Suprapubic skin (tissue), 4 donors: ENCODE measurements around the gene OR2A25. TPM values are rescaled to one million over a fixed set of nuclear protein-coding genes. Genes with fewer than 3 reads are reported as not detected.

Source experiments
- DNase-seq, 2 donors: peaks; one replicate each; pipeline ENCODE4 v3.0.0-alpha.2; 2019; ENCODE audit warnings: low spot score in 2 of 2
- H3K27ac ChIP-seq: fragments of 200-600 bp; sonication (generic); one replicate; pipeline ENCODE4 v1.5.1; 2019
- H3K27me3 ChIP-seq: fragments of 200-600 bp; sonication (generic); one replicate; pipeline ENCODE4 v1.5.1; 2019
- H3K36me3 ChIP-seq: fragments of 200-600 bp; sonication (generic); one replicate; pipeline ENCODE4 v1.5.1; 2019
- H3K4me1 ChIP-seq: fragments of 200-600 bp; sonication (generic); one replicate; pipeline ENCODE4 v1.5.1; 2019
- H3K4me3 ChIP-seq: fragments of 200-600 bp; sonication (generic); one replicate; pipeline ENCODE4 v1.5.1; 2019; ENCODE audit warnings: mild to moderate bottlenecking
- H3K9me3 ChIP-seq: fragments of 200-600 bp; sonication (generic); one replicate; pipeline ENCODE4 v1.5.1; 2019
- EP300 ChIP-seq: sonication (generic); formaldehyde crosslinking; IDR thresholded peaks from one replicate; pipeline ENCODE4 v1.6.1; 2017; ENCODE audit warnings: antibody characterized with exemption
- POLR2A ChIP-seq, 2 donors: fragments of 450-650 bp; IDR thresholded peaks; one replicate each; pipeline ENCODE4 v1.6.1; 2017; ENCODE audit warnings: antibody characterized with exemption in 2 of 2, mild to moderate bottlenecking in 2 of 2, moderate library complexity in 2 of 2
- POLR2AphosphoS5 ChIP-seq, 3 donors: sonication (generic); formaldehyde crosslinking; IDR thresholded peaks; one replicate each; pipeline ENCODE4 v1.6.1; 2017; ENCODE audit warnings: antibody characterized with exemption in 3 of 3
- WGBS: methylation state at CpG from one replicate; pipeline ENCODE4 v1.1.5; 2018; 5-methylcytosine and 5-hydroxymethylcytosine counted together
- total RNA-seq, 4 donors: library from RNA; depleted of rRNA; stranded (reverse); fragments of >200 nt; gene quantifications; one replicate each; pipeline ENCODE4 v1.1.0, GENCODE V29; 2016
- TF ChIP-seq, protein P1 (sequence below), 2 donors: fragments of 200-600 bp in 1 of 2; fragments of 450-650 bp in 1 of 2; sonication (generic) in 1 of 2; IDR thresholded peaks; one replicate each; pipeline ENCODE4 v1.5.1; 2016 to 2019; ENCODE audit warnings: antibody characterized with exemption in 2 of 2, mild to moderate bottlenecking in 1 of 2, moderate library complexity in 1 of 2

The OR2A25 gene
- total RNA-seq, 4 donors from 2014 or later, result not detected

DNA sequence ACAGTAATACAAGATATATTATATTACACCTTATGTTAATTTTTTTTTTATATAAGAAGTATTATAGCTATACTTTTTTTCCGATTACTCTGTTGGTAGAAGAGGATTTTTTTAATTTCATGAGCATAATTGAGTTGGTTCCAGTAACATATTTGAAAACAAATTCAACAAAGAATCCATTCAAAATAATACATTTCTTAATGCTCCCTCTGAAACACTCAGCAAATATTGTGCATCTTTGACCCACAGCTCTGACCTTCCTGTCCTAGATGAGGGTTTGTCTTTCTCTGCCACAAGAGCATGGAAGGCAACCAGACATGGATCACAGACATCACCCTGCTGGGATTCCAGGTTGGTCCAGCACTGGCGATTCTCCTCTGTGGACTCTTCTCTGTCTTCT lies 39.7 kb downstream of the OR2A25 start, which contains the start of gene OR2A2:
Gene OR2A2 (plus strand): TSS at position 301 of the 400 bp plus-strand sequence. CDS start 0 bp downstream, at position 301.
- TF ChIP-seq POLR2A (IDR thresholded peaks at IDR 0.05), result no peak
- no peak for TF ChIP-seq EP300
- TF ChIP-seq, protein P1, sequence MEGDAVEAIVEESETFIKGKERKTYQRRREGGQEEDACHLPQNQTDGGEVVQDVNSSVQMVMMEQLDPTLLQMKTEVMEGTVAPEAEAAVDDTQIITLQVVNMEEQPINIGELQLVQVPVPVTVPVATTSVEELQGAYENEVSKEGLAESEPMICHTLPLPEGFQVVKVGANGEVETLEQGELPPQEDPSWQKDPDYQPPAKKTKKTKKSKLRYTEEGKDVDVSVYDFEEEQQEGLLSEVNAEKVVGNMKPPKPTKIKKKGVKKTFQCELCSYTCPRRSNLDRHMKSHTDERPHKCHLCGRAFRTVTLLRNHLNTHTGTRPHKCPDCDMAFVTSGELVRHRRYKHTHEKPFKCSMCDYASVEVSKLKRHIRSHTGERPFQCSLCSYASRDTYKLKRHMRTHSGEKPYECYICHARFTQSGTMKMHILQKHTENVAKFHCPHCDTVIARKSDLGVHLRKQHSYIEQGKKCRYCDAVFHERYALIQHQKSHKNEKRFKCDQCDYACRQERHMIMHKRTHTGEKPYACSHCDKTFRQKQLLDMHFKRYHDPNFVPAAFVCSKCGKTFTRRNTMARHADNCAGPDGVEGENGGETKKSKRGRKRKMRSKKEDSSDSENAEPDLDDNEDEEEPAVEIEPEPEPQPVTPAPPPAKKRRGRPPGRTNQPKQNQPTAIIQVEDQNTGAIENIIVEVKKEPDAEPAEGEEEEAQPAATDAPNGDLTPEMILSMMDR (IDR thresholded peaks at IDR 0.05), result no peak
- TF ChIP-seq POLR2AphosphoS5 (IDR thresholded peaks at IDR 0.05), result no peak
- 88% methylated on average over 2 of the region's 2 CpGs for WGBS
- no peak within 1 kb of the TSS for H3K4me3 ChIP-seq

DNA sequence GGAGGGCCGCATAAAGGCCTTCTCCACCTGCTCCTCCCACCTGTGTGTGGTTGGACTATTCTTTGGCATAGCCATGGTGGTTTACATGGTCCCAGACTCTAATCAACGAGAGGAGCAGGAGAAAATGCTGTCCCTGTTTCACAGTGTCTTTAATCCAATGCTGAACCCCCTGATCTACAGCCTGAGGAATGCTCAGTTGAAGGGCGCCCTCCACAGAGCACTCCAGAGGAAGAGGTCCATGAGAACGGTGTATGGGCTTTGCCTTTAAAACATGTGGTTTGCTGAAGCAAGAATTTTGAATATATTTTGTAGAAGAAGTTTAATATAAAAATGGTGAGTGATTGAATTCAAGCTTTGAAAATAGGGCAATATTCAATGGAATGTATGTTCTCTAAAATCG lies 40.7 kb downstream of the OR2A25 start:
- Histone ChIP-seq H3K27ac (no peak overlapping the region), H3K36me3 (no peaks in the 10 kb centered on the region), H3K4me1 (no peaks in the 10 kb centered on the region), H3K27me3 (no peaks in the 10 kb centered on the region), H3K4me3 (no peak overlapping the region), H3K9me3 (no peaks in the 10 kb centered on the region)
- no peak for TF ChIP-seq POLR2AphosphoS5 (IDR thresholded peaks at IDR 0.05)
- TF ChIP-seq, protein P1 (IDR thresholded peaks at IDR 0.05), result no peak
- TF ChIP-seq EP300, result no peak
- TF ChIP-seq POLR2A (IDR thresholded peaks at IDR 0.05), result no peak
- DNase-seq, result no peak
- 93% methylated on average over 4 of the region's 5 CpGs for WGBS

More for the DNA sequence above, 39.7 kb downstream of the OR2A25 start, which contains the start of gene OR2A2:
- Histone ChIP-seq H3K27ac (no peak within 1 kb of the TSS), H3K36me3 (no peaks in the 10 kb centered on the region), H3K4me1 (no peaks in the 10 kb centered on the region), H3K27me3 (no peaks in the 10 kb centered on the region), H3K9me3 (no peaks in the 10 kb centered on the region)
- no peak for DNase-seq

DNA sequence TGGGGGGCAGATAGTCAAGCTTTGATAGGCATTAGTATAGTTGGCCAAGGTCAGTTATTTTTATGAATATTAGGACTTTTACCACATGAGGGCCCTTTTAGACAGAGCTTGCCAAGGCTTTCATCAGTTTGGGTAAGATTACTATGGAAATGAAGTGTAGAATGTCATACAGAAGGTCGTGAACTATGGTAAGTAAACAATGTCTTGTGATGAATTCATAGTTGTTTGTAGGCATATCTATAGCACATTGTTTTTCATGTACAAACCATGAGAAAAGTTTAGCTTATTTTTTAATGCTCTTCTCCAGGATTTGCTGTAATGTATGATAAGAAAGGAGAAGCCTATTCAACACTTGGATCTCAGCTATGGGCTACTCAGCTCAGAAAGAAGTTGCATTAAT lies 44.0 kb downstream of the OR2A25 start:
- H3K27ac ChIP-seq, result no peak overlapping the region
- no peak for DNase-seq
- no peaks in the 10 kb centered on the region for H3K27me3 ChIP-seq
- TF ChIP-seq EP300, result no peak
- no peak for TF ChIP-seq POLR2AphosphoS5 (IDR thresholded peaks at IDR 0.05)
- no peak for TF ChIP-seq POLR2A (IDR thresholded peaks at IDR 0.05)
- TF ChIP-seq, protein P1 (IDR thresholded peaks at IDR 0.05), result no peak
- H3K9me3 ChIP-seq, result no peaks in the 10 kb centered on the region
- WGBS, result 57% methylated on average over 1 of the region's 1 CpG
- H3K4me1 ChIP-seq, result no peaks in the 10 kb centered on the region
- no peak overlapping the region for H3K4me3 ChIP-seq
- H3K36me3 ChIP-seq, result no peaks in the 10 kb centered on the region

DNA sequence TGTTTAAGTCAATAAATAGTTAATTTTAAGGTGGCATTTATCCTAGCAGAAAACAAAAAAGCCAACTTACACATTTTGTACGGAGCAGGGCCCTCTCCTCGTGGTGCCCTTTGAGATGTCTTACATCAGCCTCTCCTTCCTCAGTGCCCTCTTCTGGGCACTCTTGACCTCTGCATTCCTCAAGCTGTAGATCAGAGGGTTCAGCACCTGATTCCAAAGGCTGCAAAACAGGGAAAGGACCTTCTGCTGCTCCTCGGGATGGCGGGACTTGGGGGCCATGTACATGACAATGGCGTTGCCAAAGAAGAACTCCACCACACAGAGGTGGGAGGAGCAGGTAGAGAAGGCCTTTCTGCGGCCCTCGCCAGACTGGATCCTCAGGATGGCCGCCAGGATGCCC lies 48.7 kb downstream of the OR2A25 start:
- DNase-seq, result no peak
- TF ChIP-seq, protein P1 (IDR thresholded peaks at IDR 0.05), result no peak
- no peak for TF ChIP-seq POLR2AphosphoS5 (IDR thresholded peaks at IDR 0.05)
- no peak for TF ChIP-seq POLR2A (IDR thresholded peaks at IDR 0.05)
- no peak for TF ChIP-seq EP300
- no peaks in the 10 kb centered on the region for H3K4me1 ChIP-seq
- WGBS, result 63% methylated on average over 8 of the region's 8 CpGs
- H3K4me3 ChIP-seq, result no peak overlapping the region
- H3K9me3 ChIP-seq, result no peaks in the 10 kb centered on the region
- no peaks in the 10 kb centered on the region for H3K36me3 ChIP-seq
- H3K27ac ChIP-seq, result no peak overlapping the region
- no peaks in the 10 kb centered on the region for H3K27me3 ChIP-seq

DNA sequence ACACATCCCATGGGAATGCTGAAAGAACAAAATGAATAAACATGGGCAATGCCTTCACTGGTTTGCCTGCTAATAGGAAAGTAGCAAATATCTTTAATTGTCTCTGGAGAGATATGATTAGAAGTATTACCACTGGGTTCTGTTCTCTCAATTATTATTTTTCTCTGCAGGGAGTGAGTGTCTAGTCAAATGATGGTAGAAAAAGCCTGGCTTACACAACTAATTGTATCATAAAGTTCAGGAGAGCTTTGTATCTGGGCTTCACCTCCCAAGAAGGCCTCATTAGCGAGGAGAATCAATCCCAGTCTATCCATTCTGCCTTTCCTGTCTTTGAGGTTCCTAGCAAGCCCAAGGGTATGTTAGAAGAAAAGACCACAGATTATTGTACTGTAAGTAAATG lies 53.3 kb downstream of the OR2A25 start, which contains the start of gene OR2A14:
Gene OR2A14 (plus strand): TSS at position 301 of the 400 bp plus-strand sequence. CDS start 5,937 bp downstream, outside the sequence.
- no peaks in the 10 kb centered on the region for H3K9me3 ChIP-seq
- H3K27me3 ChIP-seq, result no peaks in the 10 kb centered on the region
- no peak within 1 kb of the TSS for H3K27ac ChIP-seq
- TF ChIP-seq, protein P1 (IDR thresholded peaks at IDR 0.05), result no peak
- TF ChIP-seq POLR2AphosphoS5 (IDR thresholded peaks at IDR 0.05) (no peak), EP300 (no peak), POLR2A (IDR thresholded peaks at IDR 0.05) (no peak)
- no peak for DNase-seq
- H3K36me3 ChIP-seq, result no peaks in the 10 kb centered on the region
- no peaks in the 10 kb centered on the region for H3K4me1 ChIP-seq
- H3K4me3 ChIP-seq, result no peak within 1 kb of the TSS
- WGBS, result 95% methylated on average over 1 of the region's 1 CpG

Other genes with a start within 250 kb of the OR2A25 start
- 10 to 100 TPM; 26.6 to 56.7 (median 30.7) TPM for gene TCAF1, start 167.6 kb upstream of the OR2A25 start, total RNA-seq
- not detected for gene OR2F2, start 134.6 kb upstream of the OR2A25 start, total RNA-seq
- not detected for gene OR2F1, start 115.0 kb upstream of the OR2A25 start, total RNA-seq
- gene OR6B1, start 69.5 kb upstream of the OR2A25 start, total RNA-seq, result not detected
- not detected for gene OR2A5, start 20.9 kb upstream of the OR2A25 start, total RNA-seq
- not detected for gene OR2A12, start 16.5 kb downstream of the OR2A25 start, total RNA-seq
- gene OR2A2, start 39.8 kb downstream of the OR2A25 start, total RNA-seq, result not detected
- not detected for gene OR2A14, start 53.4 kb downstream of the OR2A25 start, total RNA-seq
- 10 to 100 TPM in 3 of 4 donors, 1 to 10 TPM in 1; 7.5 to 35.0 (median 20.2) TPM for gene CTAGE4, start 113.7 kb downstream of the OR2A25 start, total RNA-seq
- 10 to 100 TPM; 15.5 to 31.6 (median 17.4) TPM for gene ARHGEF35, start 126.0 kb downstream of the OR2A25 start, total RNA-seq
- gene OR2A42, start 169.8 kb downstream of the OR2A25 start, total RNA-seq, result under 1 TPM in 1 of 4 donors, not detected in 3; 0.56 TPM
- 10 to 100 TPM; 14.6 to 64.2 (median 42.0) TPM for gene OR2A7, start 195.0 kb downstream of the OR2A25 start, total RNA-seq
- gene CTAGE8, start 199.5 kb downstream of the OR2A25 start, total RNA-seq, result 10 to 100 TPM in 2 of 4 donors, 1 to 10 TPM in 2; 4.7 to 16.7 (median 7.8) TPM
- gene OR2A1, start 242.6 kb downstream of the OR2A25 start, total RNA-seq, result not detected